MM.1S (cell line): Measurements from ENCODE around the gene GHRH.

ENCODE experiments used
- CTCF ChIP-seq: fragments of 300-600 bp; sonication (generic); IDR thresholded peaks from 2 replicates; pipeline ENCODE4 v1.5.1; 2016; ENCODE audit warnings: antibody characterized with exemption, low read length, mixed read lengths
- EZH2 ChIP-seq: fragments of 300-600 bp; sonication (generic); optimal IDR thresholded peaks from 2 replicates; pipeline ENCODE3; 2017; ENCODE audit warnings: low read depth, mild to moderate bottlenecking, antibody characterized with exemption, low read length, mixed read lengths

- TF ChIP-seq EZH2, result no peak
- no peak for TF ChIP-seq CTCF
Observed at GRCh38 chr20:37293301-37293943, 31.8 kb upstream of the GHRH start.
